SJSA1 (cell line): ENCODE data around the gene MAGI1. TPM values are rescaled to one million over a fixed set of nuclear protein-coding genes. Genes with fewer than 3 reads are reported as not detected.

ENCODE experiments used
- DNase-seq, 2 experiments: peaks; one replicate each; pipeline ENCODE4 v3.0.0-alpha.2; 2015 to 2020; ENCODE audit warnings: low spot score in 2 of 2, low read depth in 1 of 2
- H3K27ac ChIP-seq: fragments of 250-450 bp; sonication (Bioruptor Pico); 2 replicates; pipeline ENCODE4 v1.5.1; 2020; ENCODE audit warnings: mild to moderate bottlenecking, moderate library complexity
- H3K27me3 ChIP-seq: fragments of 250-450 bp; sonication (Bioruptor Pico); replicated peaks from 2 replicates; pipeline ENCODE4 v1.5.1; 2020; ENCODE audit warnings: mild to moderate bottlenecking, moderate library complexity
- H3K36me3 ChIP-seq: fragments of 250-450 bp; sonication (Bioruptor Pico); 2 replicates; pipeline ENCODE4 v1.5.1; 2020; ENCODE audit warnings: mild to moderate bottlenecking
- H3K4me1 ChIP-seq: fragments of 250-450 bp; sonication (Bioruptor Pico); replicated peaks from 2 replicates; pipeline ENCODE4 v1.6.1; 2021; ENCODE audit warnings: mild to moderate bottlenecking
- H3K4me3 ChIP-seq: fragments of 250-450 bp; sonication (Bioruptor Pico); 2 replicates; pipeline ENCODE4 v1.5.1; 2020; ENCODE audit warnings: mild to moderate bottlenecking
- H3K9me3 ChIP-seq: fragments of 250-450 bp; sonication (Bioruptor Pico); replicated peaks from 2 replicates; pipeline ENCODE4 v1.5.1; 2020; ENCODE audit warnings: mild to moderate bottlenecking
- total RNA-seq: library from RNA; depleted of rRNA; stranded (reverse); fragments of >200 nt; shearing (Covaris generic); gene quantifications from 2 replicates; pipeline ENCODE4 v1.2.3, GENCODE V29; 2014

Gene MAGI1
- total RNA-seq, 1 experiment from 2014 or later = 4.6 TPM

- no peaks in the 10 kb centered on the region for H3K4me1 ChIP-seq
- no peaks in the 10 kb centered on the region for H3K9me3 ChIP-seq
- no peaks in the 10 kb centered on the region for H3K27me3 ChIP-seq
- H3K36me3 ChIP-seq = no peaks in the 10 kb centered on the region
- no peak overlapping the region for H3K27ac ChIP-seq
- DNase-seq = no peak
- no peak overlapping the region for H3K4me3 ChIP-seq
These were observed 391.3 kb downstream of the MAGI1 start for GRCh38 chr3:65647369-65647768.

- Histone ChIP-seq H3K4me1 (no peaks in the 10 kb centered on the region), H3K9me3 (no peaks in the 10 kb centered on the region), H3K27me3 (no peaks in the 10 kb centered on the region), H3K27ac (no peak overlapping the region), H3K4me3 (no peak overlapping the region), H3K36me3 (no peaks in the 10 kb centered on the region)
- DNase-seq = no peak
These were observed 395.8 kb downstream of the MAGI1 start for GRCh38 chr3:65642883-65643282.

- Histone ChIP-seq H3K27me3 (no peaks in the 10 kb centered on the region), H3K27ac (no peak overlapping the region), H3K36me3 (no peaks in the 10 kb centered on the region), H3K4me3 (no peak overlapping the region), H3K4me1 (no peaks in the 10 kb centered on the region), H3K9me3 (no peaks in the 10 kb centered on the region)
- no peak for DNase-seq
These were observed 396.9 kb downstream of the MAGI1 start for GRCh38 chr3:65641777-65642176.

GRCh38 chr3:65641045-65641444, 397.7 kb downstream of the MAGI1 start:
- no peak for DNase-seq
- no peaks in the 10 kb centered on the region for H3K9me3 ChIP-seq
- H3K36me3 ChIP-seq = no peaks in the 10 kb centered on the region
- no peaks in the 10 kb centered on the region for H3K27me3 ChIP-seq
- H3K4me1 ChIP-seq = no peaks in the 10 kb centered on the region
- no peak overlapping the region for H3K27ac ChIP-seq
- no peak overlapping the region for H3K4me3 ChIP-seq

- H3K27ac ChIP-seq = no peak overlapping the region
- H3K9me3 ChIP-seq = no peaks in the 10 kb centered on the region
- no peaks in the 10 kb centered on the region for H3K27me3 ChIP-seq
- no peaks in the 10 kb centered on the region for H3K36me3 ChIP-seq
- DNase-seq = no peak
- H3K4me3 ChIP-seq = no peak overlapping the region
- H3K4me1 ChIP-seq = no peaks in the 10 kb centered on the region
These were observed 399.3 kb downstream of the MAGI1 start for GRCh38 chr3:65639444-65639843.

GRCh38 chr3:65638301-65638700, 400.4 kb downstream of the MAGI1 start:
- Histone ChIP-seq H3K9me3 (no peaks in the 10 kb centered on the region), H3K27ac (no peak overlapping the region), H3K4me3 (no peak overlapping the region), H3K4me1 (no peaks in the 10 kb centered on the region), H3K36me3 (no peaks in the 10 kb centered on the region), H3K27me3 (no peaks in the 10 kb centered on the region)
- DNase-seq = no peak

- Histone ChIP-seq H3K36me3 (no peaks in the 10 kb centered on the region), H3K4me1 (no peaks in the 10 kb centered on the region), H3K9me3 (no peaks in the 10 kb centered on the region), H3K4me3 (no peak overlapping the region), H3K27me3 (no peaks in the 10 kb centered on the region), H3K27ac (no peak overlapping the region)
- no peak for DNase-seq
These were observed 402.4 kb downstream of the MAGI1 start for GRCh38 chr3:65636326-65636725.

GRCh38 chr3:65635657-65636056, 403.1 kb downstream of the MAGI1 start:
- DNase-seq = no peak

GRCh38 chr3:65633018-65633638, 405.6 kb downstream of the MAGI1 start:
- Histone ChIP-seq H3K27ac (no peak overlapping the region), H3K9me3 (no peaks in the 10 kb centered on the region), H3K36me3 (no peaks in the 10 kb centered on the region), H3K4me3 (no peak overlapping the region), H3K4me1 (no peaks in the 10 kb centered on the region), H3K27me3 (no peaks in the 10 kb centered on the region)
- no peak for DNase-seq

More at GRCh38 chr3:65635657-65636056, 403.1 kb downstream of the MAGI1 start:
- Histone ChIP-seq H3K27ac (no peak overlapping the region), H3K4me1 (no peaks in the 10 kb centered on the region), H3K36me3 (no peaks in the 10 kb centered on the region), H3K27me3 (no peaks in the 10 kb centered on the region), H3K4me3 (no peak overlapping the region), H3K9me3 (no peaks in the 10 kb centered on the region)

- no peak for DNase-seq
- H3K4me1 ChIP-seq = no peaks in the 10 kb centered on the region
- no peaks in the 10 kb centered on the region for H3K27me3 ChIP-seq
- H3K36me3 ChIP-seq = no peaks in the 10 kb centered on the region
- no peaks in the 10 kb centered on the region for H3K9me3 ChIP-seq
- no peak overlapping the region for H3K4me3 ChIP-seq
- no peak overlapping the region for H3K27ac ChIP-seq
These were observed 406.3 kb downstream of the MAGI1 start for GRCh38 chr3:65632414-65632813.

- Histone ChIP-seq H3K27me3 (no peaks in the 10 kb centered on the region), H3K4me3 (no peak overlapping the region), H3K36me3 (no peaks in the 10 kb centered on the region), H3K27ac (no peak overlapping the region), H3K4me1 (no peaks in the 10 kb centered on the region), H3K9me3 (no peaks in the 10 kb centered on the region)
- DNase-seq = no peak
These were observed 409.7 kb downstream of the MAGI1 start for GRCh38 chr3:65628978-65629377.

- Histone ChIP-seq H3K27ac (no peak overlapping the region), H3K36me3 (no peaks in the 10 kb centered on the region), H3K27me3 (no peaks in the 10 kb centered on the region), H3K4me1 (no peaks in the 10 kb centered on the region), H3K9me3 (no peaks in the 10 kb centered on the region), H3K4me3 (no peak overlapping the region)
- DNase-seq = no peak
These were observed 411.7 kb downstream of the MAGI1 start for GRCh38 chr3:65627062-65627461.

GRCh38 chr3:65625305-65625704, 413.4 kb downstream of the MAGI1 start:
- no peak for DNase-seq
- Histone ChIP-seq H3K4me1 (no peaks in the 10 kb centered on the region), H3K4me3 (no peak overlapping the region), H3K27ac (no peak overlapping the region), H3K27me3 (no peaks in the 10 kb centered on the region), H3K9me3 (no peaks in the 10 kb centered on the region), H3K36me3 (no peaks in the 10 kb centered on the region)

- Histone ChIP-seq H3K4me3 (no peak overlapping the region), H3K9me3 (no peaks in the 10 kb centered on the region), H3K27ac (no peak overlapping the region), H3K4me1 (no peaks in the 10 kb centered on the region), H3K36me3 (no peaks in the 10 kb centered on the region), H3K27me3 (no peaks in the 10 kb centered on the region)
- DNase-seq = no peak
These were observed 415.4 kb downstream of the MAGI1 start for GRCh38 chr3:65623362-65623761.

GRCh38 chr3:65619888-65620287, 418.8 kb downstream of the MAGI1 start:
- Histone ChIP-seq H3K4me3 (no peak overlapping the region), H3K27me3 (no peaks in the 10 kb centered on the region), H3K36me3 (no peaks in the 10 kb centered on the region), H3K27ac (no peak overlapping the region), H3K9me3 (no peaks in the 10 kb centered on the region), H3K4me1 (no peaks in the 10 kb centered on the region)
- DNase-seq = no peak
